ENCODE measurements around the gene ZNF230. TPM values are rescaled to one million over a fixed set of nuclear protein-coding genes. Genes with fewer than 3 reads are reported as not detected.

Gene ZNF230
- total and polyA plus RNA-seq, 9 of the 15 experiments (the other 6 are each of a cell fraction or from before 2014, with no cell fraction given), result 1.3 to 4.0 (median 2.2) TPM

DNA sequence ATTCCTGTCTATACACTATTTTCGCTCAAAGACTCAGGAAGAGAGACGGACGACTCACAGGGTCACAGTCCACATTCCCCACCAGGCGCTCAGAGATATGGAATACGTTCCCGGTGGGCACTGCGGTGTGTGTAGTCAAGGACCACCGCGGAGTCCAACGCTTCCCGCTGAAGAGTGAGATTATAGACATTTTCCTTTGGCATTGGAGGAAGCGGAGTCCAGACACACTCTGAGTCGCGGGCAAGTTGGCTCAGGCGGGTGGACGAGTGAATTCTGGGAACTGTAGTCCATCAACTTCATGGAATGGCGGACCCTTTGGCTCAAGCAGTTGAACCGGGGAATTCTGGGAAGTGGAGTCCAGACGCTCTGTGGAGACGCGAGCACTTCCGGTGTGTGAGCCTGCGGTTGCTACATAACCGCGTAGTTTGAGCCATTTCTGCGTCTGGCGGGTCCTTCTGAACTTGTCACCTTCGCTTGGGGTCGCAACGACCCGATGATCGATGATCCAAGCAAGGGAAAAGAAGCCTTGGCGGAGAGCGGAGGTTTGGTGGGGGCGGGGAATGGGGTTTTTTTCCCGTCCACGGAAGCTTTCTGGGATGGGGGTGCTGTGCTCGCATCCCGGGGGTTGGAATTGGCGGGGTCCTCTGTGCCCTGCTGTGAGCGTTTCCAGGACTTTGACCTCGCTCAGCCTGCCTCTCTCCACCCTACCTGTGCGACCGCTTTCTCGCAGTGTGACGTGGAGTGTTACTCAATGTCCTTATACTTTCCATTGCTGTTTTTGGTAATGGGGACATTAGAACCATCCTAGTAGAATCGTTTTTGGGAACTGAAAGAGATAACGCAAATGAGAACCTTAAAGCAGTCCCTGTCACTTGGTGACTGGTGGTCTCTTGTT lies at the start of gene ZNF230 (continued):
- TF ChIP-seq, protein P1, sequence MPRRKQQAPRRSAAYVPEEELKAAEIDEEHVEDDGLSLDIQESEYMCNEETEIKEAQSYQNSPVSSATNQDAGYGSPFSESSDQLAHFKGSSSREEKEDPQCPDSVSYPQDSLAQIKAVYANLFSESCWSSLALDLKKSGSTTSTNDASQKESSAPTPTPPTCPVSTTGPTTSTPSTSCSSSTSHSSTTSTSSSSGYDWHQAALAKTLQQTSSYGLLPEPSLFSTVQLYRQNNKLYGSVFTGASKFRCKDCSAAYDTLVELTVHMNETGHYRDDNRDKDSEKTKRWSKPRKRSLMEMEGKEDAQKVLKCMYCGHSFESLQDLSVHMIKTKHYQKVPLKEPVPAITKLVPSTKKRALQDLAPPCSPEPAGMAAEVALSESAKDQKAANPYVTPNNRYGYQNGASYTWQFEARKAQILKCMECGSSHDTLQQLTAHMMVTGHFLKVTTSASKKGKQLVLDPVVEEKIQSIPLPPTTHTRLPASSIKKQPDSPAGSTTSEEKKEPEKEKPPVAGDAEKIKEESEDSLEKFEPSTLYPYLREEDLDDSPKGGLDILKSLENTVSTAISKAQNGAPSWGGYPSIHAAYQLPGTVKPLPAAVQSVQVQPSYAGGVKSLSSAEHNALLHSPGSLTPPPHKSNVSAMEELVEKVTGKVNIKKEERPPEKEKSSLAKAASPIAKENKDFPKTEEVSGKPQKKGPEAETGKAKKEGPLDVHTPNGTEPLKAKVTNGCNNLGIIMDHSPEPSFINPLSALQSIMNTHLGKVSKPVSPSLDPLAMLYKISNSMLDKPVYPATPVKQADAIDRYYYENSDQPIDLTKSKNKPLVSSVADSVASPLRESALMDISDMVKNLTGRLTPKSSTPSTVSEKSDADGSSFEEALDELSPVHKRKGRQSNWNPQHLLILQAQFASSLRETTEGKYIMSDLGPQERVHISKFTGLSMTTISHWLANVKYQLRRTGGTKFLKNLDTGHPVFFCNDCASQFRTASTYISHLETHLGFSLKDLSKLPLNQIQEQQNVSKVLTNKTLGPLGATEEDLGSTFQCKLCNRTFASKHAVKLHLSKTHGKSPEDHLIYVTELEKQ (CRISPR knock-in tag; IDR thresholded peaks at IDR 0.05), result no peak
- TF ChIP-seq, protein P2, sequence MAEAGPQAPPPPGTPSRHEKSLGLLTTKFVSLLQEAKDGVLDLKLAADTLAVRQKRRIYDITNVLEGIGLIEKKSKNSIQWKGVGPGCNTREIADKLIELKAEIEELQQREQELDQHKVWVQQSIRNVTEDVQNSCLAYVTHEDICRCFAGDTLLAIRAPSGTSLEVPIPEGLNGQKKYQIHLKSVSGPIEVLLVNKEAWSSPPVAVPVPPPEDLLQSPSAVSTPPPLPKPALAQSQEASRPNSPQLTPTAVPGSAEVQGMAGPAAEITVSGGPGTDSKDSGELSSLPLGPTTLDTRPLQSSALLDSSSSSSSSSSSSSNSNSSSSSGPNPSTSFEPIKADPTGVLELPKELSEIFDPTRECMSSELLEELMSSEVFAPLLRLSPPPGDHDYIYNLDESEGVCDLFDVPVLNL (CRISPR knock-in tag; IDR thresholded peaks at IDR 0.05; ENCODE audit: low read depth), result 0 out of 2 replicates have a peak, but pooled peaks have one; percentile 18
- TF ChIP-seq, protein P3, sequence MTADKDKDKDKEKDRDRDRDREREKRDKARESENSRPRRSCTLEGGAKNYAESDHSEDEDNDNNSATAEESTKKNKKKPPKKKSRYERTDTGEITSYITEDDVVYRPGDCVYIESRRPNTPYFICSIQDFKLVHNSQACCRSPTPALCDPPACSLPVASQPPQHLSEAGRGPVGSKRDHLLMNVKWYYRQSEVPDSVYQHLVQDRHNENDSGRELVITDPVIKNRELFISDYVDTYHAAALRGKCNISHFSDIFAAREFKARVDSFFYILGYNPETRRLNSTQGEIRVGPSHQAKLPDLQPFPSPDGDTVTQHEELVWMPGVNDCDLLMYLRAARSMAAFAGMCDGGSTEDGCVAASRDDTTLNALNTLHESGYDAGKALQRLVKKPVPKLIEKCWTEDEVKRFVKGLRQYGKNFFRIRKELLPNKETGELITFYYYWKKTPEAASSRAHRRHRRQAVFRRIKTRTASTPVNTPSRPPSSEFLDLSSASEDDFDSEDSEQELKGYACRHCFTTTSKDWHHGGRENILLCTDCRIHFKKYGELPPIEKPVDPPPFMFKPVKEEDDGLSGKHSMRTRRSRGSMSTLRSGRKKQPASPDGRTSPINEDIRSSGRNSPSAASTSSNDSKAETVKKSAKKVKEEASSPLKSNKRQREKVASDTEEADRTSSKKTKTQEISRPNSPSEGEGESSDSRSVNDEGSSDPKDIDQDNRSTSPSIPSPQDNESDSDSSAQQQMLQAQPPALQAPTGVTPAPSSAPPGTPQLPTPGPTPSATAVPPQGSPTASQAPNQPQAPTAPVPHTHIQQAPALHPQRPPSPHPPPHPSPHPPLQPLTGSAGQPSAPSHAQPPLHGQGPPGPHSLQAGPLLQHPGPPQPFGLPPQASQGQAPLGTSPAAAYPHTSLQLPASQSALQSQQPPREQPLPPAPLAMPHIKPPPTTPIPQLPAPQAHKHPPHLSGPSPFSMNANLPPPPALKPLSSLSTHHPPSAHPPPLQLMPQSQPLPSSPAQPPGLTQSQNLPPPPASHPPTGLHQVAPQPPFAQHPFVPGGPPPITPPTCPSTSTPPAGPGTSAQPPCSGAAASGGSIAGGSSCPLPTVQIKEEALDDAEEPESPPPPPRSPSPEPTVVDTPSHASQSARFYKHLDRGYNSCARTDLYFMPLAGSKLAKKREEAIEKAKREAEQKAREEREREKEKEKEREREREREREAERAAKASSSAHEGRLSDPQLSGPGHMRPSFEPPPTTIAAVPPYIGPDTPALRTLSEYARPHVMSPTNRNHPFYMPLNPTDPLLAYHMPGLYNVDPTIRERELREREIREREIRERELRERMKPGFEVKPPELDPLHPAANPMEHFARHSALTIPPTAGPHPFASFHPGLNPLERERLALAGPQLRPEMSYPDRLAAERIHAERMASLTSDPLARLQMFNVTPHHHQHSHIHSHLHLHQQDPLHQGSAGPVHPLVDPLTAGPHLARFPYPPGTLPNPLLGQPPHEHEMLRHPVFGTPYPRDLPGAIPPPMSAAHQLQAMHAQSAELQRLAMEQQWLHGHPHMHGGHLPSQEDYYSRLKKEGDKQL (CRISPR knock-in tag; IDR thresholded peaks at IDR 0.05; ENCODE audit: borderline replicate concordance), result no peak
- TF ChIP-seq RBFOX2 (IDR thresholded peaks at IDR 0.05; ENCODE audit: low read depth, low read length) (peak; percentile 75), ZNF507 (tag; conservative IDR thresholded peaks at IDR 0.05) (no peak), CBX5 (IDR thresholded peaks at IDR 0.05; ENCODE audit: borderline replicate concordance, low read depth) (no peak), STAG1 (CRISPR knock-in tag; IDR thresholded peaks at IDR 0.05; ENCODE audit: borderline replicate concordance) (no peak), SUPT5H (IDR thresholded peaks at IDR 0.05) (peak; percentile 70), ZNF431 (CRISPR knock-in tag; IDR thresholded peaks at IDR 0.05) (no peak), RAD21 (CRISPR knock-in tag; conservative IDR thresholded peaks at IDR 0.05 in 1 of 2, IDR thresholded peaks at IDR 0.05 in 1 of 2) (no peak)
- TF ChIP-seq, protein P4, sequence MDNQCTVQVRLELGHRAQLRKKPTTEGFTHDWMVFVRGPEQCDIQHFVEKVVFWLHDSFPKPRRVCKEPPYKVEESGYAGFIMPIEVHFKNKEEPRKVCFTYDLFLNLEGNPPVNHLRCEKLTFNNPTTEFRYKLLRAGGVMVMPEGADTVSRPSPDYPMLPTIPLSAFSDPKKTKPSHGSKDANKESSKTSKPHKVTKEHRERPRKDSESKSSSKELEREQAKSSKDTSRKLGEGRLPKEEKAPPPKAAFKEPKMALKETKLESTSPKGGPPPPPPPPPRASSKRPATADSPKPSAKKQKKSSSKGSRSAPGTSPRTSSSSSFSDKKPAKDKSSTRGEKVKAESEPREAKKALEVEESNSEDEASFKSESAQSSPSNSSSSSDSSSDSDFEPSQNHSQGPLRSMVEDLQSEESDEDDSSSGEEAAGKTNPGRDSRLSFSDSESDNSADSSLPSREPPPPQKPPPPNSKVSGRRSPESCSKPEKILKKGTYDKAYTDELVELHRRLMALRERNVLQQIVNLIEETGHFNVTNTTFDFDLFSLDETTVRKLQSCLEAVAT (IDR thresholded peaks at IDR 0.05), result 0 out of 4 replicates have a peak, but pooled peaks of 1 of the 2 experiments have one; percentile 23
- TF ChIP-seq, protein P5, sequence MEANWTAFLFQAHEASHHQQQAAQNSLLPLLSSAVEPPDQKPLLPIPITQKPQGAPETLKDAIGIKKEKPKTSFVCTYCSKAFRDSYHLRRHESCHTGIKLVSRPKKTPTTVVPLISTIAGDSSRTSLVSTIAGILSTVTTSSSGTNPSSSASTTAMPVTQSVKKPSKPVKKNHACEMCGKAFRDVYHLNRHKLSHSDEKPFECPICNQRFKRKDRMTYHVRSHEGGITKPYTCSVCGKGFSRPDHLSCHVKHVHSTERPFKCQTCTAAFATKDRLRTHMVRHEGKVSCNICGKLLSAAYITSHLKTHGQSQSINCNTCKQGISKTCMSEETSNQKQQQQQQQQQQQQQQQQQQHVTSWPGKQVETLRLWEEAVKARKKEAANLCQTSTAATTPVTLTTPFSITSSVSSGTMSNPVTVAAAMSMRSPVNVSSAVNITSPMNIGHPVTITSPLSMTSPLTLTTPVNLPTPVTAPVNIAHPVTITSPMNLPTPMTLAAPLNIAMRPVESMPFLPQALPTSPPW (CRISPR knock-in tag; IDR thresholded peaks at IDR 0.05), result peak; percentile 42; the same call in 1 of the 2 replicates

All from K562 (cell line).